Naive thymus-derived CD4-positive, alpha-beta T cell (primary cell): Measurements from ENCODE around the gene SPNS3. TPM values are rescaled to one million over a fixed set of nuclear protein-coding genes. Genes with fewer than 3 reads are reported as not detected.

Experiments
- ATAC-seq: fragments of 150-1000 bp; cut with Tn5 transposase; 2 replicates; pipeline ENCODE4 v1.10.0; 2021; ENCODE audit warnings: mild to moderate bottlenecking, moderate library complexity
- CTCF ChIA-PET: fragments of 350-600 bp; sonication (Branson Sonifier 250); formaldehyde crosslinking; loops from one replicate; lab custom pipeline; 2021; ENCODE audit warnings: antibody characterized with exemption; lab: Charles Lee
- POLR2A ChIA-PET: fragments of 350-600 bp; sonication (Branson Sonifier 250); formaldehyde crosslinking; loops from one replicate; lab custom pipeline; 2021; ENCODE audit warnings: antibody characterized with exemption, inconsistent platforms; lab: Charles Lee
- DNase-seq, 9 donors: peaks; one replicate each; pipeline versions ENCODE4 v3.0.0 to v3.0.0-alpha.2; 2020 to 2022; ENCODE audit warnings: mixed read lengths in 1 of 9
- H3K27ac ChIP-seq: one replicate; pipeline ENCODE4 v1.7.0; 2013; ENCODE audit warnings: mild to moderate bottlenecking, low read depth, low read length, moderate library complexity
- H3K27me3 ChIP-seq, 2 donors: one replicate each; pipeline ENCODE4 v1.7.0; 2013; ENCODE audit warnings: low read length in 2 of 2, mild to moderate bottlenecking in 2 of 2, moderate library complexity in 2 of 2; ENCODE audit not compliant: control insufficient read depth in 2 of 2, insufficient read depth in 2 of 2
- H3K36me3 ChIP-seq, 3 experiments: 1 replicate in 2 of 3; 2 replicates in 1 of 3; pipeline ENCODE4 v1.7.0; 2013; ENCODE audit warnings: low read length in 3 of 3, mild to moderate bottlenecking in 3 of 3, moderate library complexity in 1 of 3; ENCODE audit not compliant: insufficient read depth in 3 of 3, control insufficient read depth in 2 of 3
- H3K4me1 ChIP-seq, 2 donors: one replicate each; pipeline ENCODE4 v1.7.0; 2013; ENCODE audit warnings: low read length in 2 of 2, mild to moderate bottlenecking in 2 of 2, moderate library complexity in 1 of 2; ENCODE audit not compliant: control insufficient read depth in 2 of 2, insufficient read depth in 2 of 2
- H3K4me3 ChIP-seq: 2 replicates; pipeline ENCODE4 v1.7.0; 2013; ENCODE audit warnings: mild to moderate bottlenecking, low read length
- H3K9me3 ChIP-seq, 3 experiments: 1 replicate in 2 of 3; 2 replicates in 1 of 3; pipeline ENCODE4 v1.7.0; 2013; ENCODE audit warnings: low read length in 3 of 3; ENCODE audit not compliant: control insufficient read depth in 2 of 3
- H3K27ac Mint-ChIP-seq, 9 donors: one replicate each; pipeline ENCODE4 v1.8.0; 2020 to 2022; ENCODE audit warnings: mixed read lengths in 9 of 9, mild to moderate bottlenecking in 8 of 9, moderate library complexity in 5 of 9, inconsistent platforms in 2 of 9
- H3K27me3 Mint-ChIP-seq, 5 donors: one replicate each; pipeline ENCODE4 v1.8.0; 2021 to 2022; ENCODE audit warnings: mixed read lengths in 5 of 5, mild to moderate bottlenecking in 1 of 5
- H3K36me3 Mint-ChIP-seq, 5 donors: one replicate each; pipeline ENCODE4 v1.8.0; 2020 to 2022; ENCODE audit warnings: mixed read lengths in 5 of 5, mild to moderate bottlenecking in 3 of 5, inconsistent platforms in 1 of 5
- H3K4me1 Mint-ChIP-seq, 7 donors: one replicate each; pipeline ENCODE4 v1.8.0; 2020 to 2022; ENCODE audit warnings: mixed read lengths in 7 of 7, mild to moderate bottlenecking in 3 of 7, inconsistent platforms in 1 of 7
- H3K4me3 Mint-ChIP-seq, 10 donors: one replicate each; pipeline ENCODE4 v1.8.0; 2020 to 2022; ENCODE audit warnings: mild to moderate bottlenecking in 10 of 10, mixed read lengths in 10 of 10, moderate library complexity in 6 of 10, inconsistent platforms in 2 of 10
- H3K9me3 Mint-ChIP-seq, 11 donors: one replicate each; pipeline ENCODE4 v1.8.0; 2020 to 2022; ENCODE audit warnings: mixed read lengths in 11 of 11, mild to moderate bottlenecking in 4 of 11, inconsistent platforms in 1 of 11, moderate library complexity in 1 of 11
- intact Hi-C, 2 donors: fragments of 100-400 bp; cut with micrococcal nuclease; formaldehyde crosslinking; loops; one replicate each; pipeline ENCODE4 v1.15.1; 2023
- polyA plus RNA-seq, 2 donors: library from polyadenylated mRNA; unstranded; fragments of 300-500 nt; fragmentation: Illumina TruSeq; gene quantifications; one replicate each; pipeline ENCODE4 v1.2.3, GENCODE V29; 2021
- total RNA-seq, 6 experiments: library from RNA in 5 of 6; stranded (reverse) in 5 of 6; gene quantifications; 1 replicate in 5 of 6; 2 replicates in 1 of 6; pipeline ENCODE4 v1.2.3 and lab custom pipeline; 2021 to 2026

The SPNS3 gene
- total and polyA plus RNA-seq, 7 experiments from 2014 or later, result 1.7 to 7.3 (median 5.1) TPM

DNA sequence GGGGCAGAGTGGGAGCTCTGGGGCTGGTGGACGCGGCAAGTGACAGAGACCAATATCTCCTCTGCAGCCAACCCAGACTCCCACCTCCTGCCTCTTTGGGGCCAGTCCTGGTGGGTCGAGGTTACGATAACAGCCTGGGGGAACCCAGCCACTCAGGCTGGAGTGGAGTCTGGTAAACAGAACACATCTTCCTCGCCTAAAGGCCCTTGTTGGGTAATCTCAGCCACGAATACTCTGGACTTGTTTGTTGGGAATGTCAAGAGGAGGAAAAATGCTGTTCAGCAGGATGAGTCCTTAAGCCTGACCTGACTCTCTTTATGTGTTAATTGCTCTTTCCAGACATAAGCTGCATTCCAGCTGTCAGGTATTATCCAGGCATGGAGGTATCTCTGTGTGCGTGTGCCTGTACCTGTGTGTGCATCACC, 56.9 kb downstream of the SPNS3 start:
- CTCF ChIA-PET, result no interaction called here
- H3K27me3 Mint-ChIP-seq, result peaks cover 0 to 2% (median 0%) of the 10 kb centered on the region in 5 donors

DNA sequence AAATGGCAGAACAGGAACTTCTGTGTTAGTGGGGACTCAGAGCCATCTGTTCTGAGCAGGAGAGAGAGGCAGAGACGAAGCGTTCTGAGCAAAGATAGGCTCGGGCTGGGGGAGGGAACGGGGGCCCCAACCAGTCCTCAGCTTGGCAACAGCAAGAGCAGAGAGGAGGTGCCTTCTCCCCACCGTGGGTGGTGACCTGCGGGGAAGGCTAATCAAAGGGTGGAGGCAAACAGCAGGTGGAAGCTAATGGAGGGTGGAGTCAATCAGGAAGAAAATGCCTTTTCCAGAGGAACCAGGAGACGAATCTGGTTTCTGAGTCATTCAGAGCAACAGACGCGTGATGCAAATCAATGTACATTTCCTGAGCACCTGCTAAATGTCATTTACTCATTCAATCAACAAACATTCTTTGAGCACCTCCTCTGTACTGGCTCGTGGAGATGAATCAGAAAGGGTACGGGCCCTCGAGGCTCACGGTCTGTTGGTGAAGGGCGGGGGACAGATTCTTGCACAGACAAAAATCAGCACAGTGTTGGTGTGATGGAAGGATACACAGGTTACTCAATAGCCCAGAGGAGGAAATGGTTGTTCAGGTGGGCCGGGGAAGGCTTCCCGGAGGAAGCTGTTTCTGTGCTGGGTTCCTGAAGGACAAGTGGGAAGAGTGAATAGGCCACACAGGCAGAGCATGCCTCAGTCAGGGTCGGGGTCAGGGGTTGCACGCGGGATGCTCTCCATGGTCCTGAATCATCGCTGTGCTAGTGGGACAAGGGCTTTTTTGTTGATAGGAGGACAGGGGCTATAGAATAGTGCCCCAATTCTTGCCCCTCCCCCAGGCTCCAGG, 59.2 kb downstream of the SPNS3 start:
- H3K27ac Mint-ChIP-seq, result peak overlapping the region in 3 of 9 donors; percentile 39 to 49 (median 39)
- DNase-seq (peak in 4 of 9 donors; percentile 37 to 45 (median 40)), ATAC-seq (no peak)
- intact Hi-C loops, result loop anchor here in 1 of 2 donors (10.0 kb wide), 1 partner anchor 132 kb away; no protein-coding TSS in a partner anchor
- H3K4me1 Mint-ChIP-seq, result peaks cover 0 to 14% (median 3%) of the 10 kb centered on the region in 7 donors
- no peaks in the 10 kb centered on the region for H3K36me3 ChIP-seq
- H3K27me3 Mint-ChIP-seq, result peaks cover 0 to 22% (median 0%) of the 10 kb centered on the region in 5 donors
- ChIA-PET CTCF (no interaction called here), POLR2A (interaction anchor here (0.6 kb wide), 1 partner anchor 52 kb away, joined by 3 read pairs; no protein-coding TSS in a partner anchor)
- no peaks in the 10 kb centered on the region for H3K9me3 Mint-ChIP-seq
- H3K4me3 ChIP-seq, result no peak overlapping the region
- H3K27ac ChIP-seq, result no peak overlapping the region
- no peaks in the 10 kb centered on the region for H3K9me3 ChIP-seq
- H3K4me1 ChIP-seq, result no peaks in the 10 kb centered on the region
- H3K4me3 Mint-ChIP-seq, result no peak overlapping the region
- H3K27me3 ChIP-seq, result no peaks in the 10 kb centered on the region
- H3K36me3 Mint-ChIP-seq, result peaks cover 0 to 4% (median 0%) of the 10 kb centered on the region in 5 donors

More for the DNA sequence above, 56.9 kb downstream of the SPNS3 start:
- Histone ChIP-seq H3K9me3 (no peaks in the 10 kb centered on the region), H3K27me3 (no peaks in the 10 kb centered on the region), H3K27ac (no peak overlapping the region), H3K4me3 (no peak overlapping the region), H3K4me1 (peaks cover 3 to 4% of the 10 kb centered on the region in 2 donors), H3K36me3 (no peaks in the 10 kb centered on the region)
- ATAC-seq (no peak), DNase-seq (no peak)
- H3K4me1 Mint-ChIP-seq, result peaks cover 14 to 22% (median 18%) of the 10 kb centered on the region in 7 donors
- H3K4me3 Mint-ChIP-seq, result no peak overlapping the region
- H3K27ac Mint-ChIP-seq, result no peak overlapping the region
- intact Hi-C loops, result loop anchor here in 1 of 2 donors (10.0 kb wide), 1 partner anchor 134 kb away; no protein-coding TSS in a partner anchor
- POLR2A ChIA-PET, result interaction anchor here (1.1 kb wide), 1 partner anchor 10 kb away, joined by 3 read pairs; no protein-coding TSS in a partner anchor
- peaks cover 0 to 4% (median 0%) of the 10 kb centered on the region in 5 donors for H3K36me3 Mint-ChIP-seq
- H3K9me3 Mint-ChIP-seq, result no peaks in the 10 kb centered on the region

DNA sequence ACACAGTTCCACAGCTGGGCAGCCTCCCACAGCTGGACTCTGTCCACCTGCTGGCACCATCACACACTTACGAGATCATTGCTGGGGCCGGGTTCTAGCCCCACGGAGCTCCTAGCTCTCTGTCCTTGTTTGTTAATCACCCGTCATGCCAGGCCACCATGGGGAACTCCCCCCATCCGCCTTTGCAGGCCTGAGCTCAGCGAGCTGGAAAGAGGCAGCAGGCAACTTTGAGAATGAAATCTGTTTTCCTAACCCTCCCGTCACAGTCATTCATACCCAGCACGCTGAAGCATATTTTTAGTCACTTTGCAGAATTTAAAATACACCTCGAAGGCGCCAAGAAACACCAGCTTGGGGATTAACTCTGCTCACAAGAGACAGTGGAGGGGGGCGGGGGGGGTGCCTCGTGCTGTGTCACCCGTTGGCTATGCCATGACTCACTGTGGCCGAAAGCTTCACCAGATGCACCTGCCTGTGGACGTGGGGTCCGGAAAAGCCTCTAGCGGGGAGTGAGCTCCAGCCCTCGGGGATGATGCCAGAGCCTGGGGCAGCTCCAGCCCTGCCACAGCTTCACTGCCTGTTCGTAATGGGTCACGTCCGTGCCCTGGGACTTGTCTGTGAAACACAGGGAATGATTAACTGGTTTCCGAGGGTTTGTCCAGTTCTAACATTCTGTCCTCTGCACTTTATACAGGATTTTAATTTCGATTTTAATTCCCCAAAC, 63.5 kb downstream of the SPNS3 start:
- no peak overlapping the region for H3K27ac ChIP-seq
- H3K27ac Mint-ChIP-seq, result no peak overlapping the region
- CTCF ChIA-PET, result interaction anchor here (0.7 kb wide), 1 partner anchor 130 kb away, joined by 4 read pairs; no protein-coding TSS in a partner anchor
- intact Hi-C loops, result loop anchor here in 1 of 2 donors (10.0 kb wide), 1 partner anchor 128 kb away; no protein-coding TSS in a partner anchor
- H3K9me3 Mint-ChIP-seq, result no peaks in the 10 kb centered on the region
- POLR2A ChIA-PET, result no interaction called here
- H3K9me3 ChIP-seq, result no peaks in the 10 kb centered on the region
- peak overlapping the region in 7 of 10 donors; percentile 10 to 58 (median 28) for H3K4me3 Mint-ChIP-seq
- peaks cover 18 to 29% (median 23%) of the 10 kb centered on the region in 7 donors for H3K4me1 Mint-ChIP-seq
- H3K27me3 ChIP-seq, result peaks cover 0 to 9% of the 10 kb centered on the region in 2 donors
- H3K4me1 ChIP-seq, result peaks cover 14 to 17% of the 10 kb centered on the region in 2 donors
- DNase-seq (no peak), ATAC-seq (no peak)
- H3K36me3 Mint-ChIP-seq, result no peaks in the 10 kb centered on the region
- no peak overlapping the region for H3K4me3 ChIP-seq
- no peaks in the 10 kb centered on the region for H3K36me3 ChIP-seq
- peaks cover 8 to 47% (median 20%) of the 10 kb centered on the region in 5 donors for H3K27me3 Mint-ChIP-seq

DNA sequence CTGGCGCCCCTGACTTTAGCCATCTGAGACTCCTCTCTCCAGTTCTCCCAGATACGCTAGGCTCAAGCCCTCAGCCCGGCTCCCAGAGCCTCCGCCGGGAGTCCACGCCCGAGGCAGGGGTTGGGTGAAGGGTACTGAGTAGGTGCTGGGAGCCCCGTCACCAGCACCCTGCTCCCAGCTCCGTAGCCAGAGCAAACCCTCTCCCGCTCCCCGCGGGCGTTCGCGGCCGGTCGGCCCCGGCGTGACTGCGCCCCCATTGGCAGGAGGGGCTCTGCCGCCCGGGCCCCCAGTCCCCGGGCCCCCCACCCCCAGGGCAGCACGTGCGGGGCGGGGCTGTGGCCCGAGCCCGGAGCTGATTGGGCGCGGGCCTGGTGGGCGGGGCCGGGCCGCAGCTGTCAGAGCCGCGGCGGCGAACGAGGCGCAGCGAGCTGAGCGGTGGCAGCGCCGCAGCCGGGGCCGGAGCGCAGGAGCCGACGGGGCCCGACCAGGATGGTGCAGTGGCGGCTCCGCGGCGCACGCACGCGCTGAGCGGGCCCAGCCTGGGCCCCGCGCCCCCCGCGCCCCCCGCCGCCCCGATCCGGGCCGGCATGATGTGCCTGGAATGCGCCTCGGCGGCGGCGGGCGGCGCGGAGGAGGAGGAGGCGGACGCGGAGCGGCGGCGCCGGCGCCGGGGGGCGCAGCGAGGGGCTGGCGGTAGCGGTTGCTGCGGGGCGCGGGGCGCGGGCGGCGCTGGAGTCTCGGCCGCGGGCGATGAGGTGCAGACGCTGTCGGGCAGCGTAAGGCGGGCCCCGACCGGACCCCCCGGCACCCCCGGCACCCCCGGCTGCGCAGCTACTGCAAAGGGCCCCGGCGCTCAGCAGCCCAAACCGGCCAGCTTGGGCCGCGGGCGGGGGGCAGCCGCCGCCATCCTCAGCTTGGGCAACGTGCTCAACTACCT, 65.0 kb downstream of the SPNS3 start, which contains the start of gene SPNS2:
Gene SPNS2, plus strand, starts transcription at position 421 of the 937 bp plus-strand sequence. Its CDS starts 167 bp downstream, at position 588.
- Mint-ChIP-seq H3K9me3 (no peaks in the 10 kb centered on the region), H3K27me3 (peaks cover 15 to 52% (median 26%) of the 10 kb centered on the region in 5 donors), H3K4me1 (peaks cover 13 to 26% (median 23%) of the 10 kb centered on the region in 7 donors), H3K27ac (no peak within 1 kb of the TSS), H3K36me3 (no peaks in the 10 kb centered on the region), H3K4me3 (peak within 1 kb of the TSS; percentile 77 to 92 (median 84))
- H3K4me1 ChIP-seq, result peaks cover 15 to 17% of the 10 kb centered on the region in 2 donors
- no peak within 1 kb of the TSS for H3K27ac ChIP-seq
- peaks cover 0 to 14% of the 10 kb centered on the region in 2 donors for H3K27me3 ChIP-seq
- ChIA-PET CTCF (interaction anchor here (0.6 to 1.0 kb wide), 2 partner anchors 18 to 54 kb away, joined by 3 to 4 read pairs; no protein-coding TSS in a partner anchor), POLR2A (interaction anchor here (1.0 to 1.6 kb wide), 4 partner anchors 12 to 205 kb away, joined by 3 to 10 read pairs (median 5); no protein-coding TSS in a partner anchor)
- H3K4me3 ChIP-seq, result peak within 1 kb of the TSS; percentile 48
- DNase-seq, result peak; percentile 46 to 74 (median 66)
- no peaks in the 10 kb centered on the region for H3K36me3 ChIP-seq
- ATAC-seq, result peak; percentile 96
- no peaks in the 10 kb centered on the region for H3K9me3 ChIP-seq
- intact Hi-C loops, result loop anchor here in 1 of 2 donors (1.0 to 10.0 kb wide), 3 partner anchors 12 to 126 kb away; partner anchors contain the start of gene MYBBP1A

DNA sequence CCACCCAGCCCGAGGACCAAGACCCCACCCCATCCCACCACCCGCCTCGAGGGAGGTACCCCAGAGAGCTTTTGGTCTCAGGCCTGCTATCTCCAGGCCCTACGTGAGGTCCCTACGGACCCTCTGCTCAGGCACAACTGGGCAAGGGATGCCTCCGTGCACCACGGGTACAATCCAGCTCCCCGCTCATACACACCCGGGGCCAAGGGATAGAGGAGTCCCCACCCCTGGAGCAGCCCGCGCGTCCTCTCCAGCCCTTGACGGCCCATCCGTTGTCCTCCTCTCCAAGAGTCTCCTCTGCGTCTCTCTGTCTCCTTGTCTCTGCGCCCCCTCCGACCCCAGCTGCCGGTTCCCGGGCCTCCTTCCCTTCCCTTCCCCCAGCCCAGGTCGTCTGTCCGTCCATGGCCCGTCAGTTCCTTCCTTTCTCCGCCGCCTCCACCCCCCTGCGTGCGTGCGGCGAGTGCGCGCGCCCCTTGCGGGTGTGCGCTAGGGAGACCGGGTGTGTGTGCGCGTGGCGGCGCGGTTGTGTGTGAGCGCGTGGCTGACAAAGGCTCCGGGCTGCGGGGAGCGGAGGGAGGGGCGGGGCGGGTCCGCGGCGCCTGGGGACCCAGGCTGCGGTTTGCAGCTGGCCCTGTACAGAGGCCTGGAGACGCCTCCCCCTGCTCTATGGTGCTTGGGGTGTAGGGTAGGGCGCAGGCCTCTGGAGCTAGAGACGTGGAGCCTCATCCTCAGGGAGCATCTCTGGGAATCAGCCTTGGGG, 65.9 kb downstream of the SPNS3 start:
- H3K36me3 ChIP-seq, result no peaks in the 10 kb centered on the region
- H3K4me3 ChIP-seq, result peak overlapping the region; percentile 48
- ChIA-PET POLR2A (interaction anchor here (1.0 to 1.6 kb wide), 5 partner anchors 13 to 204 kb away, joined by 3 to 10 read pairs (median 4); no protein-coding TSS in a partner anchor), CTCF (interaction anchor here (1.1 kb wide), 1 partner anchor 17 kb away, joined by 3 read pairs; no protein-coding TSS in a partner anchor)
- ATAC-seq, result peak; percentile 26
- peak overlapping the region in 1 of 9 donors; percentile 13 for H3K27ac Mint-ChIP-seq
- H3K9me3 Mint-ChIP-seq, result no peaks in the 10 kb centered on the region
- peaks cover 0 to 14% of the 10 kb centered on the region in 2 donors for H3K27me3 ChIP-seq
- peaks cover 15 to 34% (median 28%) of the 10 kb centered on the region in 7 donors for H3K4me1 Mint-ChIP-seq
- H3K9me3 ChIP-seq, result no peaks in the 10 kb centered on the region
- intact Hi-C loops, result loop anchor here in 1 of 2 donors (10.0 kb wide), 1 partner anchor 125 kb away; no protein-coding TSS in a partner anchor
- DNase-seq, result peak in 5 of 9 donors; percentile 18 to 36 (median 28)
- peak overlapping the region; percentile 77 to 92 (median 84) for H3K4me3 Mint-ChIP-seq
- H3K27me3 Mint-ChIP-seq, result peaks cover 15 to 52% (median 30%) of the 10 kb centered on the region in 5 donors
- no peak overlapping the region for H3K27ac ChIP-seq
- H3K4me1 ChIP-seq, result peaks cover 17 to 20% of the 10 kb centered on the region in 2 donors
- no peaks in the 10 kb centered on the region for H3K36me3 Mint-ChIP-seq
